KMS-11 (cell line): ENCODE results near the gene PPP1R12B.
A peak's percentile ranks its signal among the peaks of the same experiment; 100 is the strongest.
"Not testable (repeated sequence)": the region's sequence is repeated elsewhere in the genome, so short reads cannot be mapped to it uniquely, and the experiment has no call there.

ENCODE experiments used
- H2AFZ ChIP-seq: fragments of 200-600 bp; sonication (generic); 2 replicates; pipeline ENCODE4 v1.6.1; 2016; ENCODE audit warnings: antibody characterized with exemption, mixed run types, low read depth
- H3K27ac ChIP-seq: fragments of 200-600 bp; sonication (generic); 2 replicates; pipeline ENCODE4 v1.6.1; 2016; ENCODE audit warnings: mild to moderate bottlenecking, mixed run types
- H3K27me3 ChIP-seq: fragments of 200-600 bp; sonication (generic); 2 replicates; pipeline ENCODE4 v1.6.1; 2017; ENCODE audit warnings: mild to moderate bottlenecking, low read depth, mixed run types, moderate library complexity; ENCODE audit not compliant: insufficient read depth
- H3K36me3 ChIP-seq: fragments of 200-600 bp; sonication (generic); 2 replicates; pipeline ENCODE4 v1.6.1; 2017; ENCODE audit warnings: mild to moderate bottlenecking, mixed run types; ENCODE audit not compliant: insufficient read depth
- H3K4me1 ChIP-seq: fragments of 200-600 bp; sonication (generic); 2 replicates; pipeline ENCODE4 v1.6.1; 2016; ENCODE audit warnings: mild to moderate bottlenecking, low read depth, mixed run types; ENCODE audit not compliant: poor library complexity, severe bottlenecking
- H3K4me2 ChIP-seq: fragments of 200-600 bp; sonication (generic); 2 replicates; pipeline ENCODE4 v1.7.0; 2016; ENCODE audit warnings: mild to moderate bottlenecking, mixed run types
- H3K4me3 ChIP-seq: fragments of 200-600 bp; sonication (generic); IDR thresholded peaks from 2 replicates; pipeline ENCODE4 v1.6.1; 2017; ENCODE audit warnings: low read depth, low read length, mixed read lengths; ENCODE audit not compliant: insufficient read depth
- H3K79me2 ChIP-seq: fragments of 200-600 bp; sonication (generic); 2 replicates; pipeline ENCODE4 v1.6.1; 2016; ENCODE audit warnings: low read depth, mixed run types; ENCODE audit not compliant: insufficient read depth
- H3K9ac ChIP-seq: fragments of 200-600 bp; sonication (generic); 2 replicates; pipeline ENCODE4 v1.6.1; 2016; ENCODE audit warnings: mild to moderate bottlenecking, mixed run types
- H4K20me1 ChIP-seq: fragments of 200-600 bp; sonication (generic); 2 replicates; pipeline ENCODE4 v1.6.1; 2016; ENCODE audit warnings: mild to moderate bottlenecking, mixed run types; ENCODE audit not compliant: insufficient read depth
- CTCF ChIP-seq: fragments of 200-600 bp; sonication (generic); conservative IDR thresholded peaks from 2 replicates; pipeline ENCODE4 v1.6.1; 2017; ENCODE audit warnings: low read depth, mild to moderate bottlenecking, antibody characterized with exemption, low read length, moderate library complexity, mixed read lengths

The PPP1R12B gene

DNA sequence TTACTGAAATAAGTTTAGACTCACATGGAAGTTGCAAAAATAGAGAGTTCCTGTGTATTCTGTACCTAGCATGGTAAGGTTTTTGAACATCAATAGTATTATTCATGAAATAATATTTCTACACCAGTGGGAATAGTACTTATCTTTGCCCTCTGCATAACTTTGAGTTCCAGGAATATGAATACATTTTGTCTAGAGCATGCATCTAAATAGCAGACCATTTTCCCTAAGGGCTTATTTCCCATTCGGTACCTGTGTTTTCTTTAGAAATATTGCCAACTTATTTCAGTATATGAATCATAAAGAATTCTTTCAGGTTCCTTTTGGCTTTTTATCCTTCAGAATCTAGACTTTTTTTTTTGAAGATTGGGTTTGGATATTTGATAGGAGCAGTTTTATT lies 81.6 kb downstream of the PPP1R12B start:
- not testable (repeated sequence) for H2AFZ ChIP-seq, H3K9ac ChIP-seq, H3K27ac ChIP-seq, H3K79me2 ChIP-seq, H3K36me3 ChIP-seq, H4K20me1 ChIP-seq, H3K4me2 ChIP-seq, H3K27me3 ChIP-seq, H3K4me3 ChIP-seq
- H3K4me1 ChIP-seq: peaks cover 62% of the 10 kb centered on the region

- H3K27ac ChIP-seq: peak overlapping the region; percentile 4; the same call in 1 of the 2 replicates
- H2AFZ ChIP-seq, H3K27me3 ChIP-seq, H3K36me3 ChIP-seq, H3K79me2 ChIP-seq, H3K4me3 ChIP-seq, H3K9ac ChIP-seq, H4K20me1 ChIP-seq: not testable (repeated sequence)
- peak overlapping the region; percentile 30; the same call in 1 of the 2 replicates for H3K4me2 ChIP-seq
- peaks cover 57% of the 10 kb centered on the region for H3K4me1 ChIP-seq
Measured at GRCh38 chr1:202432338-202432737, 83.8 kb downstream of the PPP1R12B start.

DNA sequence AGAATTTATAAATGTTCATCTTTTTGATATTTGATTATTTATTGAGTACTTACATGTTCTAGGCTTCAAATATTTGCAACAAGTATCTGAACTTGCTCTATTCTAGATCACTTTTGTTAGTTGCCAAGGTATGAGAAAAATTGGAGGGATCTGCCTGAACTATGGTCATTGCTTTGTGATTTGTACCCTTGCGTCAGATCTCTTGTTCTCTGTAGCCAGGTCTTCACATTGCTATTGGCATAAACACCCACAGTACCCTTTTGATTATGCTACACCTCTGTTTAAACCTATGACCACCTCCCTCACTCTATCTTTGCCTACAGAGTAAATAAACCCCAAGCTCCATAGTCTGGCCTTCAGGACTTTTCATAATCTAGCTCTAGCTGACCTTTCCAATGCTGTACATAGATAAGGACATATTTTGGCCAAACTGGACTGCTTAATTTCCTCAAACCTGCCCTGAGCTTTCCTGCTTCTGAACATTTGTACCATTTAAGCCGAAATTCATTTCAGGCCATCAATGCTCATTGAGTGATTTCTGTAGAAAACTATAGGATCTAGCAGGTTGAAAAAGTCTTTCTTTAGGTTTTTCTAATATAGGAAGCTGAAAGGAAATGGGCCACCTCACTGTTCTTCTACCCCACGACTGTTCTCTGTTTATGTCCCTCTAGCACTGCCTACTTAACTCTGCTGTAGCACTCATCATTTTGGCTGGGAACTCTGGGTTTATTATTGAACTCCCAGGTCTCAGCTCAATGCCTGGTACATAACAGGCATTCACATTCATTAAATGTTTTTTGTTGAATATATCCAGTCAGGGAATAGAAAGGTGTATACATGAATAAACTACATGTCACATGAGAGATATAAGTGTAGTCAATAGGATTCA lies 84.9 kb downstream of the PPP1R12B start:
- peaks cover 46% of the 10 kb centered on the region for H3K4me1 ChIP-seq
- H4K20me1 ChIP-seq: no peaks in the 10 kb centered on the region
- H3K4me3 ChIP-seq: no peak overlapping the region
- no peaks in the 10 kb centered on the region for H3K27me3 ChIP-seq
- H3K9ac ChIP-seq: no peak overlapping the region
- no peaks in the 10 kb centered on the region for H3K79me2 ChIP-seq
- H3K36me3 ChIP-seq: no peaks in the 10 kb centered on the region; the same call in 1 of the 2 replicates
- H2AFZ ChIP-seq: no peak overlapping the region
- H3K4me2 ChIP-seq: no peak overlapping the region
- no peak for TF ChIP-seq CTCF
- H3K27ac ChIP-seq: no peak overlapping the region; the same call in 1 of the 2 replicates

DNA sequence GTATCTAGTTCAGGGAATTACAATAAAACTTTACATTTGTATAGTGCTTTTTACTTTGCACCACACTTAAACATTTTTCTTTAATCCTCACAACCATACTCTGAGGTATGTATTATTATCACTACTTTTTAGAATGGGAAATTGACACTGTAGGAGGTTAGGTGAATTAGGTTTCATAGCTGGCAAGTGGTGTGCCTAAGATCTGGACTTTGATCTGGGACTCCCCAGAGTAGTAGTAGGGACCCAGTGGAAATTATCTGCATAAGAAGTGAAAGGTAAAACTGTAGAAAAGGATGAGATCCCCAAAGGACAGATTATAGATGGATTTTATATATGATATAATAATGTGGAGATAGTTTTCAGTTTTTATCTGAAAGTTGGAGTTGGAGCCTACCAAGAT lies 85.6 kb downstream of the PPP1R12B start:
- Histone ChIP-seq H2AFZ (no peak overlapping the region), H3K27ac (no peak overlapping the region), H3K4me3 (no peak overlapping the region), H3K79me2 (no peaks in the 10 kb centered on the region), H3K4me1 (peaks cover 40% of the 10 kb centered on the region), H3K36me3 (no peaks in the 10 kb centered on the region; the same call in 1 of the 2 replicates), H3K27me3 (no peaks in the 10 kb centered on the region), H3K9ac (no peak overlapping the region), H3K4me2 (no peak overlapping the region), H4K20me1 (no peaks in the 10 kb centered on the region)
- TF ChIP-seq CTCF: no peak

GRCh38 chr1:202438393-202439174 lies 90.1 kb downstream of the PPP1R12B start:
- TF ChIP-seq CTCF: no peak
- H2AFZ ChIP-seq: no peak overlapping the region
- no peaks in the 10 kb centered on the region for H4K20me1 ChIP-seq
- H3K4me2 ChIP-seq: no peak overlapping the region
- H3K4me3 ChIP-seq: no peak overlapping the region
- H3K9ac ChIP-seq: no peak overlapping the region
- no peaks in the 10 kb centered on the region for H3K79me2 ChIP-seq
- no peaks in the 10 kb centered on the region for H3K27me3 ChIP-seq
- H3K27ac ChIP-seq: no peak overlapping the region
- H3K4me1 ChIP-seq: peaks cover 11% of the 10 kb centered on the region
- H3K36me3 ChIP-seq: no peaks in the 10 kb centered on the region; the same call in 1 of the 2 replicates
